ENCODE results near the gene PCK2.

DNA sequence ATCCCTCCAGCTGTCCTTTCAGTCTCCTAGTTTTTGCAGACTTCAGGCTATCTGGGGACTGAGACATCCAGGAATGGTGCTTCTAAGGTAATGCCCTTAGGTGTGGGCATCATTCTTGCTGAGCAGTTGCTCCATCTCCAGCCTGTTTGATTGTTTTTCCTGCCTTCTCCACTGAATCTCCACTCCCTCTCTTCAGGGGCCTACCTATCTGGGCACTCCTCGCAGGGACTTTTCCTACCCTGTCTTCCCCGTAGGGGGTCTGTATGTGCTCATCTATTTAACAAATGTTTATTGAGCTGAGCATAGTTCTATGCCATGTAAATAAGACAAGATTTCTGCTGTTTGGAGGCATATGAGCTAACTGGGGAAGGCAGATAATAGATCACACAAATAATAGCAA lies 38.9 kb downstream of the PCK2 start:
- TF ChIP-seq, protein P1, sequence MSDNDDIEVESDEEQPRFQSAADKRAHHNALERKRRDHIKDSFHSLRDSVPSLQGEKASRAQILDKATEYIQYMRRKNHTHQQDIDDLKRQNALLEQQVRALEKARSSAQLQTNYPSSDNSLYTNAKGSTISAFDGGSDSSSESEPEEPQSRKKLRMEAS (IDR thresholded peaks at IDR 0.05; ENCODE audit: insufficient read depth, insufficient read length): no peak
- TF ChIP-seq, protein P2, sequence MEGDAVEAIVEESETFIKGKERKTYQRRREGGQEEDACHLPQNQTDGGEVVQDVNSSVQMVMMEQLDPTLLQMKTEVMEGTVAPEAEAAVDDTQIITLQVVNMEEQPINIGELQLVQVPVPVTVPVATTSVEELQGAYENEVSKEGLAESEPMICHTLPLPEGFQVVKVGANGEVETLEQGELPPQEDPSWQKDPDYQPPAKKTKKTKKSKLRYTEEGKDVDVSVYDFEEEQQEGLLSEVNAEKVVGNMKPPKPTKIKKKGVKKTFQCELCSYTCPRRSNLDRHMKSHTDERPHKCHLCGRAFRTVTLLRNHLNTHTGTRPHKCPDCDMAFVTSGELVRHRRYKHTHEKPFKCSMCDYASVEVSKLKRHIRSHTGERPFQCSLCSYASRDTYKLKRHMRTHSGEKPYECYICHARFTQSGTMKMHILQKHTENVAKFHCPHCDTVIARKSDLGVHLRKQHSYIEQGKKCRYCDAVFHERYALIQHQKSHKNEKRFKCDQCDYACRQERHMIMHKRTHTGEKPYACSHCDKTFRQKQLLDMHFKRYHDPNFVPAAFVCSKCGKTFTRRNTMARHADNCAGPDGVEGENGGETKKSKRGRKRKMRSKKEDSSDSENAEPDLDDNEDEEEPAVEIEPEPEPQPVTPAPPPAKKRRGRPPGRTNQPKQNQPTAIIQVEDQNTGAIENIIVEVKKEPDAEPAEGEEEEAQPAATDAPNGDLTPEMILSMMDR (IDR thresholded peaks at IDR 0.05; ENCODE audit: extremely low read depth in 1 of 2, insufficient read depth in 1 of 2, low read depth in 1 of 2, low read length in 2 of 2): no peak
- TF ChIP-seq EZH2 (IDR thresholded peaks at IDR 0.05; ENCODE audit: borderline replicate concordance, low read depth, low read length, severe bottlenecking) (no peak), POLR2A (IDR thresholded peaks at IDR 0.05; ENCODE audit: low read depth, low read length) (no peak)
